NCI-H748 treated with DMSO at 0.1 percent for 48 hours (cell line): Measurements from ENCODE around the gene NKTR.
A peak's percentile ranks its signal among the peaks of the same experiment; 100 is the strongest.
"Not testable (repeated sequence)": the region's sequence is repeated elsewhere in the genome, so short reads cannot be mapped to it uniquely, and the experiment has no call there.

ENCODE experiments used
- DNase-seq: peaks from one replicate; lab custom pipeline; 2025; lab: John Stamatoyannopoulos, UW

Gene NKTR

DNA sequence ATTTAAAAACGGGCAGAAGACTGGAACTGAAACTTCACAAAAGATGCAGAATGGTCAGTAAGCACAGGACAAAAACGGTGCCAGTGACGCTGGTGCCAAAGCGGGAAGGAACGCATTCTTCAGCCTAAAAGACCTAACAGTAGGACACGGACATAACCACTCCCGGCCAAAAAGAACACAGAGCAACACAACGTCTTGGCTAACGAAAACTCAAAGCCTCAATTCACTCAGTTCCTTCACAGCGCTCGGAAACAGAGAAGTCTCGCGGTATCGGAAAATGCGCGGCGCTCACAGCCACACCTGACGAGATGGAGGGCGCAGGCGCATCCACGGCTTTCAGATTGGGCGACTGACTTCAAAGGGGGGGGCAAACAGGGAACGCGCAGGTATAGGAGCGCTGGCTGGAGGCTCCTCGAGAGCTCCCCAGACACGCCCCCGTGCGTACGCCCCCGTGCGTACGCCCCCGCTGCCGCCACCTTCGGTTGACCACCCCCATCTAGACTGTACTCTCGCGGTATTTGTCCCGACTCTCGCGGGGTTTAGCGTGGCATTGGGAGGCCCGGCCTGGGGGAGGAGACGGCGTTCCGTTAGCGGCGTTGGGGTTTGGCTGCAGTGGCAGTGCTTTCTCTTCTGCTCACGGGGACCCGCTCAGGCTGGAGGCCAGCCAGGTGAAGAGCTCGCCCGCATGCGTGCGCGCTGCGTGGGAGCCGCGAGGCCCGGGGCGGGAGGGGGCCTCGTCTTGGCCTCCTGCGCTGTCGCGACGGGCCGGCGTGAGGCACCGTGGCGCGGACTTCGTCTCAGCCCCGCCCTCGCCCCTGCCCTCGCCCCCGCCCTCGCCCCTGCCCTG is at the start of gene NKTR:
TSS of gene NKTR (plus strand) at position 576 of the 847 bp plus-strand sequence. CDS start 321 bp downstream, outside the sequence.
- DNase-seq, result peak; percentile 89

DNA sequence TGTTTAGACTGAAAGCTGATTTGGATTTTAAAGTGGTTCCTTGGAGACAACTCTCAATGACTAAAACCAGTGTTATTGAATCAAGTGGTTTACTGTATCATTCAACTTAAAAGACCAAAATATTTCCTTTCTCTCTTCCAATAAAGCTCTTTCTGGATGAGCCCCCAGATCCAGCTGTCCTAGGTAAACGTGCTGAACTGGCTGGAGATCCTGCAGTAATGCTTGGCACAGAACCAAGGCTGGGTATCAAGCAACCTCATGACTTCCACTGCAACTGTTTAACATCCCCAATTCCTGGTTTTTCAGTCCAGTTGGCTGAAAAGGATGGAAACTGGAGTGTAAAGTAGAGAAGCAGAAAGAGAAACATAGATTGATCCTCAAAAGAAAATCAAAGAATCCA is 47.7 kb upstream of the NKTR start:
- DNase-seq, result no peak

DNA sequence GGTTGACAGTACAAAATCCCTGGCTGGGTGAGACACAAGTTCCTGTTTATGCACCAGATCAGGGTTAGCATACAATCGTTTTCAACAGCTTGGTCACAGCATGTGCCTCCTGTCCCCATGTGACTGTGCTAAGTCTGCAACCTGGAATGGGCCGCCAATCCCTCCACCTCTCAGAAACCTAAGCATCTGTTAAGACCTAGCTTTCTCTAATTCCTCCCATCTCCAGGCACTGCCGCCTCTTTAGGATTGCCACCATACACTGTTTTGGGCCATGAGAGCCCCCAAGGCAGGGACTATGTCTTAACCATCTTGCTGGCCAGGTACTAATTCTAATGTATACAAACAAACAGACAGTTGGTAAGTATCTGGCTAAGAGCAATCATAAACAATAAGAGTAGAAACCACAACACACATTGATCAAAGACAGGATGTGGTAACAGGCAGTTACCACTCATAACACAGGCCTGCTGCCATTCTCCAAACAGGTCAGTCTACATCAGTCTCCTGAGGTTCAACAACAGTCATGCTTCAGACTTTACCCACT is 44.3 kb upstream of the NKTR start:
- DNase-seq, result no peak

DNA sequence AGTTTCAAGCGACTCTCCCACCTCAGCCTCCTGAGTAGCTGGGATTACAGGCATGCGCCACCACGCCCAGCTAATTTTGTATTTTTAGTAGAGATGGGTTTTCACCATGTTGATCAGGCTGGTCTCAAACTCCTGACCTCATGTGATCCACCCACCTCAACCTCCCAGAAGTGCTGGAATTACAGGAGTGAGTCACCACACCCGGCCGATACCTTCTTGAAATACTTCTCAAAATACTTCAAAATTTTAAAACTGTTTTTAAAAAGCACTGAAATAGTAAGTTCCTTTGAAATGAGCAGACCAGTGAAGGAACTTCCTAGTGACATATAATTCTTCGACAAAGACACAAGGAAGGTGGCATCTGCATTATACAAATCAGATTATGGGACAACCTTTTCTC is 43.7 kb upstream of the NKTR start:
- DNase-seq, result not testable (repeated sequence)

DNA sequence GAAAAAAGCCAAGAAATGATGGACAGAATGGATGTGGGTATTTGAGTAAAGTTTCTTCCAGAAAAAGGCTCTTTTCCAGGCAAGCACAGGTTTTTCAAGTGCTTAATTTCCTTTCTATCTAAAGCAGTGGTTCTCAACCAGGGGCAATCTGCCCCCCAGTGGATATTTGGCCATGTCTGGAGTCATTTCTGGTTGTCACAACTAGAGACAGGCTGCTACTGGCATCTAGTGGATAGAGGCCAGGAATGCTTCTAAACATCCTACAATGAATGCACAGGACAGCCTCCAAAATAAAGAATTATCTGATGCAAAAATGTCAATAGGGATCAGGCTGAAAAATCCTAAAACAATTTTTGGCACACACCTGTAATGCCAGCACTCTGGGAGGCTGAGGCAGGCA is 42.6 kb upstream of the NKTR start:
- DNase-seq, result no peak

DNA sequence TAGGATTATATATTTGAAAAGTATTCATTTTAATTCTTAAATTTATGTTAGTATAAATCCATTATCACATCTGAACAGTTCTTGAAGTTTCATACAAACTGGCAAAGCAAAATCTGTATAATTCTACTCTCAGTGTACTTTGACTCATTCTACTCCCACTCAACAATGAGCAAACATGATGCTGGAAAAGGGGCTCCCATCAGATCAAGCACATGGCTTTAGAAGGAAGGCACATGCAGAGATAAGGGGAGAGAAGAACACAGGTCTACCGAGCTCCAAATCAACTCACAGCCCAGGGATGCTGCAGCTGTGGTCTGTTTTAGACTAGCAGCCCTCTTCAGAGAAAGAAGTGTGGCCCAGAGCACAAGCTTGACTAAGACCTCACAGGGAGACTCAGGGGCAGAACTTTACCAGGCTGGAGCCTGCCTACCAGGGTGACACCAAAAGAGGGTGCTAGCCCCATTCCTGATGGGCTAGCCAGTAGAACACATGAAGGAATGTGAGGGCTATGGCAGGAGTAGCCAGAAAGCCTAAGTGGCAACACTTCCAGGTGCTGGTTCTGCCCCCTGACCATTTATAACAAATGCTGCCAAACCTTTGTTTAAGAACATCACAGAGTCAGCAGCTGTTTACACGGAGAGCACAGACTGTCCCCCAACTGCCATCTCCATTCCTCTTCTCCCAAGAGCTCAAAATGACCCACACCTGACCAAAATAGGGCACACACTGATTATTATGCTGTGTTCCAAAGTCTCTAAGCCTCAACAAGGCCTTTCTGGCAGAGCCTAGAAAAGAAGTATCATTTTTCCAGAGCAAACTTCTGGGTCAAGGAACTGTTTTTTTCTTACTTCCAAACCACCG is 38.2 kb upstream of the NKTR start:
- DNase-seq, result no peak

DNA sequence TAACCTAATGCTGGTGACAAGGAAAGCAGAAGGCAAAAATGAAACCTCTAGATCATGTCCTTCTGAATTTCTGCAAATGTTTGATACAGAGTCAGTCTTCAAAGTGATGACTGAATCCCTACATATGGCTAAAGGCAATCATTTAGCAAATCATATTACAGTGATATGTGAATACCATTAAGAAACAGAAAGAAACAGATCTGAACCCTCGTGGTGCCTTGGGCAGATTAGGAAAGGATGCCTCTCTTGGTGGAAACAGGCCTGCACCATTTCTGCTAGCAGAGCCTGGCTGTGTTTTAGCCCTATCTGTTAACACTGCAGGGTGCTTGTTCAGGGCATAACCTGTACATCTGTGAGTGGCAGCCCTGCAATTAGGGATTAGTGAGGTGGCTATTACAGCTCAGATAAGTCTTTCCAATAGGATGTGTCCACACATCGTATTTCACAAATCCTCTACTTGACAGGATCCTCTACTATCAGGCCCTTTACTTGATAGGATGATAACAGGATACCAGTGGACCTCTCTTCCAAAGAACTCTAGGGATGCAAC is 30.8 kb upstream of the NKTR start:
- no peak for DNase-seq

DNA sequence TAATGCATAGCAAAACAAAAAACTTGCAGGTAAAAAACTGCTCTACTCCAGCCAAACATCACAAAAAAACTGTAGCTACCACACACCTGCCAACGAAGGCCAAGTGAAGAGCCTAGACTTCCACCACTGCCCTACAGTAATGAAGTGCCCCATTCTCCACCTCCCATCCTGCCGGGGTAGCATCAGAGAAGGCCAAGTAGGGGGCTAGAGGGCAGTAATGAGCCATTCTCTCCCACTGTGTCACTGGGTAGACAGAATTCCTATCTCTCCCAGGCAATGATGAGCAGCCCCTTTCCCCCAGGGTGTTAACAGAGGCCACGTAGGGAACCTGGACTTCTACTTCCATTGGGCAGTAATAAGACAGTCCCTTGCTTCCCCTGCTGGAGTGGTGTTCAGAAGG is 28.2 kb upstream of the NKTR start:
- no peak for DNase-seq

DNA sequence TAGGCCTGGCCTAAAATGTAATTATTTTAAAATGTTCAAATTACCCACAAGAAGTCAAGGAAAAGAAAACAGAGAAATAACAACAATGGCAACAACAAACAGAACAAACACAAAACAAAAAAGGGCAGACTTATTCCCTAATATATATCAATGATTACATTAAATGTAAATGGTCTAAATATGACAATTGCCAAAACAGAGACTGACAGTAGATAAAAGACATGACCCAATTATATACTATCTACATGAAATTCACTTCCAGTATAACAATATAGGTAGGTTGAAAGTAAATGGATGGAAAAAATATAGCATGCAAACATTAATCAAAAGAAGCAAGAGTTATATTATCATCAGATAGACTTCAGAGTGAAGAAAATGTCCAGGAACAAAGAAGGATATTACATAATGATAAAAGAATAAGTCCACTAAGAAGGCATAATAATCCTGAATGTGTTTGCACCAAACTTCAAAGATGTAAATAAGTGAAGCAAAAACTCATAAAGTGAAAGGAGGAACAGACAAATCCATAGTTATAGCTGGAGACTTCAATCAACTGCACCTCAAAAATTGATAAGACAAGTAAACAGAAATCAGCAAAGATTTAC is 25.2 kb upstream of the NKTR start:
- no peak for DNase-seq

DNA sequence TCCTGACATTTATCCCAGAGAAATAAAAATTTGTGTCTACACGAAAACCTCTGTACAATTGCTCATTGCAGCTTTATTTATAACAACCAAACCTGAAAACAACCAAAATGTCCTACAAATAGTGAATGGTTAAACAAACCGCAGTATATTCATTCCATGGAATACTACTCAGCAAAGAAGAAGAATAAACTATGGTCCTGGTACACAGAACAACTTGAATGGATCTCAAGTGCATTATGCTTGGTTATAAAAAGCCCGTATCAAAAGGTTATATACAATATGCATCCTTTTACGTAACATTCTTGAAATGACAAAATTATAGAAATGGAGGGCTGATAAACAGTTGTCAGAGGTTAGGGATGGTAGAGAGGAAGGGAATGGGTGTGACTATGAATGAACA is 22.4 kb upstream of the NKTR start:
- DNase-seq, result no peak

DNA sequence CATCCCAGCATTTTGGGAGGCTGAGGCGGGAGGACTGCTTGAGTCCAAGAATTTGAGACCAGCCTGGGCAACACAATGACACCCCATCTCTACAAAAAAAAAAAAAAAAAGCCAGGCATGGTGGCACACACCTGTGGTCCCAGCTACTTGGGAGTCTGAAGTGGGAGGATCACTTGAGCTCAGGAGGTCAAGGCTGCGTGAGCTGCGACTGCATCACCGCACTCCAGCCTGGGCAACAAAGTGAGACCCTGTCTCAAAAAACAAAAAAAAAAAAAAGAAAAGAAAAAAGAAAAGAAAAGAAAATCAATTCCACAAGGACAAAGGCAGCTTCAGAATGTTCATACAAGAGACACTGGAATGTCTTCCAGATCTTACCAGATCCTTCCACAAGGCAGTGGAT is 21.1 kb upstream of the NKTR start:
- not testable (repeated sequence) for DNase-seq

DNA sequence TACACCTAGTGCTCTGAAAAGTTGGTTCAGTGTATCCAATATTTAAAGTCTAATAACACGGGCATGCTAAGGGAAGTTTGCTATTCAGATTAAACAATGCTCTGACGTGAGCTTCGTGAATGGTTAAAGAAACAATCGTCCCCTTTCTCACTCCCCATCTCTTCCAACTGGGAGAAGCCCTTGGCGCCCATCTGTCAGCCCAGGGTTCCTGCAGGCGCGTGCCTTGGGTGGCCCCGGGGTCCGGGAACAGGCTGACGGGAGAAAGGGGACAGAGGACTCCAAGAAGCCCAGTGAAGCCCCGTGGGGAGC is 19.1 kb upstream of the NKTR start:
- DNase-seq, result no peak

DNA sequence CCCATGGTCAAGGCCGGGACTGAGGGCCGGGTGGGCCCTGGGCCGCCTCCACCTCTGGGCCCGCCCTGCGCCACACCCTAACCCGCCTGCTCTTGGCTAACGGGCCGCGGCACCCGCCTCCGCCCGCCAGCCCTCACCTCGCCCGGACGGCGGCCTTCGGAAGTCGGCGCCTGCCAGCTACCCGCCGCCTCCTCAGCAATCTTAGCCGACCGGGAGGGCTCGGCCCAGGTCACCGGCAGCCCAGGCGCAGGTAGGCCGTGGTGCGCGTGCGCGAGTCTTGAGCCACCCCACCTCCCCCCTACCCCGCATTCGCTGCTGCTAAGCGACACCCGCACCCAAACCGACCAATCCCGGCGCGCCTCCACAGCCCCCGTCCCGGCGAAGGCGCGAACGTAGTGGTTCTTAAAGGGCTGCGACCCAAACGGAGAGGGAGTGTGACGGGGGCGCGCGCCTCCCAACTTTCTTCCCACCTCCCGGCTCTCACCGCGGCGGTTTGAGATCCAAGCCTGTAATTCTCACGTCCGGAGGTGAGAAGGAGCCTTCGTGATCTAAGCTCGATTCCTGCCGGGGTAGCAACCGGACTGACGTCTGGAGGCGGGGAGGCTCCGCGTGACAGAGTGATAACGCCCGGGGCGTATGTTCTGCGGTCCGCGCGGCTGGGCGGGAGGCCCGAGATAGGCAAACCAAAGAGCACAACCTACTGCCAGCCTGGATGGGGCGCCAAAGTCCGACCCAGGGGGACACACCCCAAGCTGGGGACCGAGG is 18.6 kb upstream of the NKTR start, which contains the start of gene SEC22C:
TSS of gene SEC22C (minus strand) at position 259 of the 765 bp plus-strand sequence. CDS start 12,921 bp downstream, outside the sequence.
- DNase-seq, result peak; percentile 82

DNA sequence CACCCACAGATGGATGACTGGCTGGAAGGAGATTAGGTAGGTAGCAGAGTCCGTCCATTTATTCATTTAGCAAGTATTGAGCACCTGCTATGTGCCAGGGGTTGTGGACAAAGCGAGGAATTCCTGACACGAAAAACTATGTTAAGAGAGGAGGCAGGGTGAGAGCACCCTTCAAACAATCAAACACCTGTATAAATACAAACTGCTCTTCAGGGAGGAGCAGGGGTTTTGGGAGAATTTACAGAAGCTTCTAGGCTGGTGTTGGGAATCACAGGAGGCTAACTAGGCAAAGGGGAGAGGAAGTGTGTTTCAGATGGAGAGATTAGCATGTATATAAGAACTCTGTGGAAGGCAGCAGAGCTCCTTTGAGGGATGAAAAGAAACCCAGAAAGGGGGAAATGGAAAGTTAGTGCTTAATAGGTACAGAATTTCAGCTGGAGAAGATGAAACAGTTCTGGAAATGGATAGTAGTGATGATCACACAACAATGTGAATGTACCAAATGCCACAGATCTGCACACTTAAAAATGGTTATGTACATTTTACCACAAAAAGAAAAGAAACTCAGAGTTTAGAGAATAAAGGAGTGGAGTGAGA is 17.9 kb upstream of the NKTR start:
- DNase-seq, result peak; percentile 15

DNA sequence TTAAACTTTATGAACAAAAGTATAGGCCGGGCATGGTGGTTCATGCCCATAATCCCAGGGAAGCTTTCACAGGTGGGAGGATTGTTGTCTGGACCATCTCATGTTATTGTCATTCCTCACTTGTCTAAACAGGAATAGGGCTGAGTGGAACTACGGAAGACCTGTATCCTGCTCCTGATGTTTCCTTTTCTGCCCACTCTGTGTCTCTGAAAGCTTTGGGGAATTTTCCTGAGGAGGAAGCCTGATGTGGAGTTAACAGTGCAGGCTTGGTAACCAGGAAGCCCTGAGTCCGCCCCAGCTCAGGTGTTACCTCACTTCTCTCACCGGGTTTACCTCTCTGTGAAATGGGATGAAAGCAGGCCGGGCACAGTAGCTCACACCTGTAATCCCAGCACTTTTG is 11.9 kb upstream of the NKTR start:
- DNase-seq, result no peak

DNA sequence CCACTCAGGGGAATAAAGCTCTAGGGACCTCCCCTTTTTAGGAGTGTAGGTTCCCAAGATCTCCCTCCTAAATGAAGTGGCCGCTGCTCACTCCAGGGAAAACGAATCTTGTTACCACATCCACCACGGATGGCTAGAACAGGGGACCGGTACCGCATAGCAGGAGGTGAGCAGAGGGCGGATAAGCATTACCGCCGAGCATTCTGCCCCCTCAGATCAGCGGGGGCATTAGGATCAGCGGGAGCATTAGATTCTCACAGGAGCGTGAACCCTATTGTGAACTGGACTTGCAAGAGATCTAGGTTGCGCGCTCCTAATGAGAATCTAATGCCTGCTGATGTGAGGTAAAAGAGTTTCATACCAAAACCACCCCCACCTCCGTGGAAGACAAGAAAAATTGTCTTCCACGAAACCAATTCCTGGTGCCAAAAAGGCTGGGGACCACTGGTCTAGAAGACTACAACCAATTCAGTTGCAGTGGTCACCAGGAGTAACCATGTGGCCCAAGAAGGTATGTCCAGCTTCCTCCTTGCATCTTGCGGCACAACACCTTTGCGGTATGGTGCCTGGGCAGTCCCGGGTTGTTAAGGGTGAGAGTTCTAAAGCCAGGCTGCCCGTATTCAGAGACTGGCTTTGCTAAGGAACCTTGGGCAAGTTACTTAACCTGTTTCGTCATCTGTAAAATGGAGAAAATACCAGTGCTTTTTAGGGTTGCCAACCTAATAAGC is 10.9 kb upstream of the NKTR start:
- no peak for DNase-seq

DNA sequence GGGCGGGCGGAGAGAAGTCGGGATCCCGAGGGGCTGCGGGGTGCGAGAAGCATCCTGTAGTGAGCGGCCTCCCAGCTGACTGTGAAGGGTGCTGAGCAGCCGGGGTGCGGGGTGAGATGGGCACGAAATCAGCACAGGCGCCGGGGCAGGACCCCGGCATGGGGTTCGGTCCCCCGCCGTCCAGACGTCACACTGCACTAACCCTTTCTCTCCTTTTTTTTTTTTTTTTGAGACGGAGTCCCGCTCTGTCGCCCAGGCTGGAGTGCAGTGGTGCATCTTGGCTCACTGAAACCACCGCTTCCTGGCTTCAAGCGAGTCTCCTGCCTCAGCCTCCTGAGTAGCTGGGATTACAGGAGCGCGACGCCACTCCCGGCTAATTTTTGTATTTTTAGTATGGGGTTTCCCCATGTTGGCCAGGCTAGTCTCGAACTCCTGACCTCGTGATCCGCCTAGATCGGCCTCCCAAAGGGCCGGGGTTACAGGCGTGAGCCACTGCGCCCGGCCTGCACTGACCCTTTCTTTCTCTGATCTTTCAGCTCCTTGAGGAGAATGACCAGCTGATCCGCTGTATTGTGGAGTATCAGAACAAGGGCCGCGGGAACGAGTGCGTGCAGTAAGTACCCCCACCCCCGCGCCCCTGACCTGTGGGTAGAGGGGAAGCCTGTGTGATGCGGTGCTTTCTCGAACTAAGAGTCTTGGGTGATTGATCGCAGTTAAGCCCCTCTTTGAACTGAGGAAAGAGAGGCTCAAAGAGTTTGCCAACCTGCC is 9.3 kb upstream of the NKTR start:
- no peak for DNase-seq

DNA sequence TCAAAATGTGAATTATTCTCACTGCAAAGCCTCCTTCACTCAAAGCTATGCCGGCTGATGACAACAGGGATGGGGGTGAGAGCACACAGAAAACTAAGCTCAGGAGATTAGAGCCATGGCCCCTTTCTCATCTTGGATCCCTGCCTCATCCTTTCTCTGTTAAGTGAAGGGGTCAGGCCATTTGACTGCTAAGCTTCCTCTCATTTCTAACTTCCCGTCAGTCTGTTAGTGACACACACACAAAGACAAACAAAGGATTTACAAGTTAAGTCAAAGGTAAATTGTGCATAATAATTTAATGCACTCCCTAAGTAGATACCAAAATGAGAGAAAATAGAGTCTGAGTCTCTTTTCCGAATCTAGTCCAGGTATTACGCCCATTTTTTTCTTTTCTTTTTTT is 8.7 kb upstream of the NKTR start:
- no peak for DNase-seq

DNA sequence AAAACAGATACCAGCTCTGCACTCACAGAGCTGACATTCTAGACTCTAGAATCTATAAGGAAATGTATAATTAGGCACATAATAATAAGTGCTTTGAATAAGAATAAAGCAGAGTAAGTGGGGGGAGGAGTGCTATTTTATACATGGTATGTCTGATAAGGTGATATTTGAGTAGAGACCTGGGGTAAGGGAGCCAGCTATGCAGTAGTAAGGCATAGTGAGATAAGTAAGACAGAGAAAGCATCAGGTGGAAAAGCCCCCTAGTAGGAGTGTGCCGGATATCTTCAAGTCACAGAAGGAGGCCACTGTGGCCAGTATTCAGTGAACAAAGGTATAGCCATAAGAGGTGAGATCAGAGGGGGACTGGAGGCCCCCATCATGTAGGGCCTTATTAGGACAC is 6.9 kb upstream of the NKTR start:
- DNase-seq, result no peak

DNA sequence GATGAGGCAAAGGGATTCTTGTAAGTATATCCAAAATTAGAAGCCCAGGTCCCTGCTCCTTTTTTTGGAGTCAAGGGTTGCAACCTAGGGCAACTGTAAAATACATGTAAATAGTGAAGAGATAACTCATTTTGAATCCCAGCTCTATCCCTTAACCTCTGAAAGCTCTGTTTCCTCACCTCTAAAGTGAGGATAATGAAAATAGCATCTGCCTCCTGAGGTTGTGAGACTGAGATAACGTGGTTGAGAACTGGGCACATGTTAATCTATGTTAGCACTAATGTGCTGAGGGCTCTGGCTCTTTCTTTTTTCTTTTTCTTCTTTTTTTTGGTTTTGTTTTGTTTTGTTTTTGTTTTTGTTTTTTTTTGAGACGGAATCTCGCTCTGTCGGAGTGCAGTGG is 4.8 kb upstream of the NKTR start:
- DNase-seq, result no peak
